WTC11 (cell line): Measurements from ENCODE around the gene ADAMTS18. TPM values are rescaled to one million over a fixed set of nuclear protein-coding genes. Genes with fewer than 3 reads are reported as not detected.

Experiments used
- ATAC-seq: fragments of 200-7000 bp; cut with Tn5 transposase; 2 replicates; pipeline ENCODE4 v1.10.0; 2021; ENCODE audit warnings: mild to moderate bottlenecking, moderate library complexity
- CTCF ChIA-PET: fragments of 300-600 bp; sonication (Branson Sonifier 250); formaldehyde crosslinking; loops from one replicate; lab custom pipeline; 2021; ENCODE audit warnings: antibody characterized with exemption; lab: Charles Lee
- POLR2A ChIA-PET: fragments of 350-600 bp; sonication (Branson Sonifier 250); formaldehyde crosslinking; loops from one replicate; lab custom pipeline; 2021; ENCODE audit warnings: antibody characterized with exemption; lab: Charles Lee
- DNase-seq: peaks from one replicate; pipeline ENCODE4 v3.0.0; 2021; ENCODE audit warnings: low spot score
- H3K27ac Mint-ChIP-seq: 2 replicates; pipeline ENCODE4 v1.8.0; 2021; ENCODE audit warnings: mixed read lengths
- H3K27me3 Mint-ChIP-seq: 2 replicates; pipeline ENCODE4 v1.8.0; 2021; ENCODE audit warnings: low read depth, mild to moderate bottlenecking, moderate library complexity, mixed read lengths
- H3K36me3 Mint-ChIP-seq: 2 replicates; pipeline ENCODE4 v1.8.0; 2021; ENCODE audit warnings: mixed read lengths
- H3K4me1 Mint-ChIP-seq: 2 replicates; pipeline ENCODE4 v1.8.0; 2022; ENCODE audit warnings: mixed read lengths
- H3K4me3 Mint-ChIP-seq: 2 replicates; pipeline ENCODE4 v1.8.0; 2021; ENCODE audit warnings: mild to moderate bottlenecking, moderate library complexity, mixed read lengths
- H3K9me3 Mint-ChIP-seq: 2 replicates; pipeline ENCODE4 v1.8.0; 2021; ENCODE audit warnings: mixed read lengths
- AR ChIP-seq: fragments of 250-450 bp; sonication (Bioruptor Pico); IDR thresholded peaks from 2 replicates; pipeline ENCODE4 v1.9.0; 2021; ENCODE audit warnings: mild to moderate bottlenecking
- ATF1 ChIP-seq: sonication (generic); formaldehyde crosslinking; IDR thresholded peaks from 2 replicates; pipeline ENCODE4 v1.8.1; 2023; ENCODE audit warnings: mild to moderate bottlenecking, moderate library complexity, missing genetic modification reagents
- CTCF ChIP-seq: fragments of 200-600 bp; IDR thresholded peaks from 2 replicates; pipeline ENCODE4 v1.8.0; 2022; ENCODE audit warnings: antibody characterized with exemption
- E2F4 ChIP-seq: sonication (generic); formaldehyde crosslinking; IDR thresholded peaks from 2 replicates; pipeline ENCODE4 v1.8.1; 2022; ENCODE audit warnings: low read depth, mild to moderate bottlenecking, moderate library complexity, missing genetic modification reagents, borderline replicate concordance
- FOXP1 ChIP-seq: sonication (generic); formaldehyde crosslinking; IDR thresholded peaks from 2 replicates; pipeline ENCODE4 v1.8.0; 2022; ENCODE audit warnings: missing genetic modification reagents, mild to moderate bottlenecking, moderate library complexity, borderline replicate concordance
- FOXP4 ChIP-seq: sonication (generic); formaldehyde crosslinking; IDR thresholded peaks from 2 replicates; pipeline ENCODE4 v1.8.0; 2022; ENCODE audit warnings: mild to moderate bottlenecking, missing genetic modification reagents
- RORB ChIP-seq: fragments of 250-450 bp; sonication (Bioruptor Pico); IDR thresholded peaks from 2 replicates; pipeline ENCODE4 v1.9.0; 2021; ENCODE audit warnings: mild to moderate bottlenecking
- SOX15 ChIP-seq: fragments of 250-450 bp; sonication (Bioruptor Pico); IDR thresholded peaks from 2 replicates; pipeline ENCODE4 v1.9.0; 2021; ENCODE audit warnings: mild to moderate bottlenecking
- TEAD4 ChIP-seq: sonication (generic); formaldehyde crosslinking; IDR thresholded peaks from 2 replicates; pipeline ENCODE4 v1.8.0; 2022; ENCODE audit warnings: mild to moderate bottlenecking, missing genetic modification reagents
- USF2 ChIP-seq: sonication (generic); formaldehyde crosslinking; IDR thresholded peaks from 2 replicates; pipeline ENCODE4 v1.8.1; 2023; ENCODE audit warnings: mild to moderate bottlenecking, missing genetic modification reagents, moderate library complexity
- ZNF532 ChIP-seq: fragments of 250-450 bp; sonication (Bioruptor Pico); IDR thresholded peaks from 2 replicates; pipeline ENCODE4 v1.9.0; 2021; ENCODE audit warnings: mild to moderate bottlenecking, borderline replicate concordance
- total RNA-seq: library from RNA; stranded (reverse); gene quantifications from 3 replicates; pipeline ENCODE4 v1.2.3, GENCODE V29; 2021

Gene ADAMTS18
- total RNA-seq, 1 experiment from 2014 or later, result 0.17 TPM

- no peak for TF ChIP-seq ATF1 (CRISPR knock-in tag)
- peak; percentile 72 for TF ChIP-seq CTCF
- Mint-ChIP-seq H3K4me3 (no peak overlapping the region), H3K27ac (no peak overlapping the region), H3K9me3 (no peaks in the 10 kb centered on the region), H3K36me3 (no peaks in the 10 kb centered on the region), H3K27me3 (no peaks in the 10 kb centered on the region), H3K4me1 (peaks cover 28% of the 10 kb centered on the region)
- peak; percentile 65 for ATAC-seq
- DNase-seq, result peak; percentile 59
- ChIA-PET POLR2A (interaction anchor here (0.7 kb wide), 1 partner anchor 136 kb away, joined by 6 read pairs; no protein-coding TSS in a partner anchor), CTCF (interaction anchor here (0.6 to 1.2 kb wide), 9 partner anchors 9 to 153 kb away, joined by 3 to 4 read pairs (median 4); partner anchors contain the start of gene ADAMTS18)
Measured at GRCh38 chr16:77376358-77376757, 58.5 kb downstream of the ADAMTS18 start.

GRCh38 chr16:77375396-77375795 is 59.4 kb downstream of the ADAMTS18 start:
- POLR2A ChIA-PET, result no interaction called here
- Mint-ChIP-seq H3K27me3 (no peaks in the 10 kb centered on the region), H3K9me3 (no peaks in the 10 kb centered on the region), H3K4me1 (peaks cover 28% of the 10 kb centered on the region), H3K27ac (no peak overlapping the region), H3K4me3 (no peak overlapping the region), H3K36me3 (no peaks in the 10 kb centered on the region)
- no peak for ATAC-seq
- no peak for TF ChIP-seq RORB (CRISPR knock-in tag)
- TF ChIP-seq USF2 (CRISPR knock-in tag), result no peak
- no peak for TF ChIP-seq FOXP1 (CRISPR knock-in tag)
- TF ChIP-seq AR (CRISPR knock-in tag), result no peak
- no peak for TF ChIP-seq TEAD4
- no peak for TF ChIP-seq SOX15 (CRISPR knock-in tag)
- no peak for TF ChIP-seq E2F4 (CRISPR knock-in tag)
- no peak for TF ChIP-seq FOXP4 (CRISPR knock-in tag)
- TF ChIP-seq ZNF532 (CRISPR knock-in tag), result no peak
- DNase-seq, result no peak
- CTCF ChIA-PET, result no interaction called here
